PC-3 (cell line): ENCODE measurements around the gene C1QTNF3.

Experiments used
- CTCF ChIP-seq: fragments of 300-600 bp; sonication (generic); conservative IDR thresholded peaks from 2 replicates; pipeline ENCODE4 v1.5.1; 2017; ENCODE audit warnings: antibody characterized with exemption, low read depth, mild to moderate bottlenecking, low read length
- EZH2 ChIP-seq: fragments of 300-600 bp; sonication (generic); IDR thresholded peaks from one replicate; pipeline ENCODE4 v1.6.1; 2017; ENCODE audit warnings: antibody characterized with exemption, mild to moderate bottlenecking, low read length; ENCODE audit not compliant: unreplicated experiment

- TF ChIP-seq EZH2 (no peak), CTCF (no peak)
Measured at GRCh38 chr5:34051374-34051980, 8.5 kb upstream of the C1QTNF3 start.
